Measurements from ENCODE around the gene TMCO1.
A peak's percentile ranks its signal among the peaks of the same experiment; 100 is the strongest.
"Not testable (repeated sequence)": the region's sequence is repeated elsewhere in the genome, so short reads cannot be mapped to it uniquely, and the experiment has no call there.

TMCO1 gene

GRCh38 chr1:165744913-165745312, 23.8 kb downstream of the TMCO1 start:
- DNase-seq: not testable (repeated sequence)

- no peak for DNase-seq
These were observed 26.5 kb downstream of the TMCO1 start for GRCh38 chr1:165742194-165742593.

GRCh38 chr1:165738794-165739193, 29.9 kb downstream of the TMCO1 start:
- no peak for DNase-seq

GRCh38 chr1:165737196-165737595, 31.5 kb downstream of the TMCO1 start:
- DNase-seq: no peak

GRCh38 chr1:165734906-165735305, 33.8 kb downstream of the TMCO1 start:
- no peak for DNase-seq

GRCh38 chr1:165726841-165727240, 41.8 kb downstream of the TMCO1 start:
- DNase-seq: no peak

GRCh38 chr1:165726169-165726568, 42.5 kb downstream of the TMCO1 start:
- DNase-seq: no peak

- DNase-seq: no peak
These were observed 50.7 kb downstream of the TMCO1 start for GRCh38 chr1:165717918-165718515.

GRCh38 chr1:165716265-165717051, 52.2 kb downstream of the TMCO1 start:
- DNase-seq: not testable (repeated sequence)

- no peak for DNase-seq
These were observed 55.9 kb downstream of the TMCO1 start for GRCh38 chr1:165712764-165713163.

- no peak for DNase-seq
These were observed 60.5 kb downstream of the TMCO1 start for GRCh38 chr1:165707984-165708706.

- DNase-seq: no peak
These were observed 65.0 kb downstream of the TMCO1 start for GRCh38 chr1:165703648-165704047.

- DNase-seq: not testable (repeated sequence)
These were observed 66.7 kb downstream of the TMCO1 start for GRCh38 chr1:165701922-165702321.

- DNase-seq: no peak
These were observed 69.1 kb downstream of the TMCO1 start for GRCh38 chr1:165699577-165699976.

GRCh38 chr1:165698761-165699052, 70.0 kb downstream of the TMCO1 start:
- DNase-seq: no peak

- peak; percentile 77 for DNase-seq
These were observed 70.5 kb downstream of the TMCO1 start, which contains the start of gene ALDH9A1 for GRCh38 chr1:165697881-165698760. ALDH9A1 (minus strand) TSS chr1:165698562; CDS start chr1:165698558, 4 bp downstream.

GRCh38 chr1:165697491-165697880, 71.2 kb downstream of the TMCO1 start:
- DNase-seq: no peak

- DNase-seq: no peak
These were observed 72.0 kb downstream of the TMCO1 start for GRCh38 chr1:165696625-165697100.

GRCh38 chr1:165695031-165695430, 73.6 kb downstream of the TMCO1 start:
- DNase-seq: no peak

GRCh38 chr1:165688046-165688445, 80.6 kb downstream of the TMCO1 start:
- no peak for DNase-seq

GRCh38 chr1:165686971-165687433, 81.7 kb downstream of the TMCO1 start:
- DNase-seq: no peak

GRCh38 chr1:165686121-165686970, 82.3 kb downstream of the TMCO1 start:
- DNase-seq: no peak
